Measurements from ENCODE around the gene FARSA.
"Not testable (repeated sequence)": the region's sequence is repeated elsewhere in the genome, so short reads cannot be mapped to it uniquely, and the experiment has no call there.

FARSA gene

DNA sequence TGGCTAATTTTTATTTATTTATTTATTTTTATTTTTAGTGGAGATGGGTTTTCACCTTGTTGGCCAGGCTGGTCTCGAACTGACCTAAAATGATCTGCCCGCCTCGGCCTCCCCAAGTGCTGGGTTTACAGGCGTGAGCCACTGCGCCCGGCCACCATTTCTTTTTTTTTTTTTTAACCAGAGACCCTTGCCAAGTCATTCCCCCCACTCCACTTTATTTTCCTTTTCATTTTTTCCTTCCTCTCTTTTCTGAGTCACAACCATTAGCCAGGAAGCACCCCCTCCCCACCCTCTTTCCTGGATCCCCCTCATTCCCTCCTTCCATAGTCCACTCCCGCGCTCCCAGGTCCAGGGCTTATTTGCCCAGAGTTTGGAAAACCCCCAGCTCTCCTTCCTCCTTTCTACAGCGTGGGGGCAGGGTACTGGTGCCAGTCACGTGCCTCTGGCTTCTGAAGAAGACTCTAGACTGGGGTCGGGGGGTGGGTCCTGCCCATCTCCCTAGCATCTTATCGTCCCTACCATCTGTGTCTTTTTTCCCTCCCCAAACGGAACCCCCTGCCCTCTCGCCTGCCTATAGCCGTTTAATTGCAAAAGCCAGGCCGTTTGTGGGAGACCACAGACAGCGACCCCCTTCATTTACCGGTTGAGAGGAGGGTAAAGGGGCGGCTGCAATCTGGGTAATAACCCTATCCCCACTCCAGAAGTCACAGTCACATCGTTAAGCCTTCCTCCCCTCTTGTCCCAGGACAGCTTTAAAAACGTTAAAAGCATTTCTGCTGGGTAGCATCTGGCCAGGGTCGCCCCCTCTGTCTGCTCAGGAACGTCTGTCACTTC, 3.8 kb upstream of the FARSA start:
- no peak for DNase-seq (ENCODE audit: low read depth)

DNA sequence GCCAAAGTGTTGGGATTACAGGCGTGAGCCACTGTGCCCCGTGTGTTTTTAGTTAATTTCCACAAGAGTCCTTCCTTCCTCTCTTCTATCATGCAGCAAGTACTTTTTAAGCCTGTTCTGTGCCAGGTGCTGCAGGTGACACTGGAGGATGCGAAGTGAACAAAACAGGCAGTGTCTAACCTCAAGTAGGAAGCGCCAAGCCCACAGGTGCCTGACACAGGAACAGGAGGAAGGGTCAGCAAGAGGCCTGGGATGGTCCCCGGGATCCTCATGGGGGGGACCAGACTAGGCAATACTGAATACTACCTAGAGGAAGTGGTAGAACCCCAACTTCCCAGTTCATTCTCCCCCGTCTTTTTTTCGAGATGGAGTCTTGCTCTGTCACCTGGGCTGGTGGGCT, 3.1 kb upstream of the FARSA start:
- no peak for DNase-seq (ENCODE audit: low read depth)

DNA sequence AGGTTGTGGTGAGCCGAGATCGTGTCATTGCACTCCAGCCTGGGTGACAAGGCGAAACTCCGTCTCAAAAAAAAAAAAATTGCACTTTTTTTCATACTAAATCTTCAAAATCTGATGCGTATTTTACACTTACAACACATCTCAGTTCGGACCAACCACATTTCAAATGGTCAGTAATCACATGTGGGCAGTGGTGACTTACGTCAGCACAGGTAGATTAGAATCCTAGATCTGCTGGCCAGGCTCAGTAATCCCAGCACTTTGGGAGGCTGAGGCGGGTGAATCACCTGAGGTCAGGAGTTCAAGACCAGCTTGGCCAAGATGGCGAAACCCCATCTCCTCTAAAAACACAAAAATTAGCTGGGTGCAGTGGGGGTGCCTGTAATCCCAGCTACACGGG, 1.6 kb upstream of the FARSA start:
- DNase-seq (ENCODE audit: low read depth), result no peak

GRCh38 chr19:12932392-12933286, 872 bp downstream of the FARSA start:
- DNase-seq (ENCODE audit: low read depth), result no peak

GRCh38 chr19:12930002-12930645, 3.4 kb downstream of the FARSA start:
- no peak for DNase-seq (ENCODE audit: low read depth)

GRCh38 chr19:12924621-12925310, 8.7 kb downstream of the FARSA start:
- no peak for DNase-seq (ENCODE audit: low read depth)

DNA sequence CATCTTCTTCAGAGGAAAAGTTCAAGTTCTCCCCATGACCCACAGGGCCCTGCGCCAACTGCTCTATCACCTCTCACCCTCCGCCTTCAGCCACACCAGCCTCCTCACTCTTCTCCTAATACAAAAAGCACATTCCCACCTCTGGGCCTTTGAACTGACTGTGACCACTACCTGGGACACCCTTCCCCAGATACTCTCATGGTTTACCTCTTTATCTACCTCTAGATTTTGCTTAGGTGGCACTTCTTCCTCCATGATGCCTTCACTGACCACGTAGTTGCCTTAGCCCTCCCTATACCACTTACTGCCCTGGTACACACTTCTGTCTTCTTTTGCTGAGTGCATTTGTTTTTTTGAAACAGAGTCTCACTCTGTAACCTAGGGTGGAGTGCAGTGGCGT, 10.6 kb downstream of the FARSA start:
- DNase-seq (ENCODE audit: low read depth), result no peak

DNA sequence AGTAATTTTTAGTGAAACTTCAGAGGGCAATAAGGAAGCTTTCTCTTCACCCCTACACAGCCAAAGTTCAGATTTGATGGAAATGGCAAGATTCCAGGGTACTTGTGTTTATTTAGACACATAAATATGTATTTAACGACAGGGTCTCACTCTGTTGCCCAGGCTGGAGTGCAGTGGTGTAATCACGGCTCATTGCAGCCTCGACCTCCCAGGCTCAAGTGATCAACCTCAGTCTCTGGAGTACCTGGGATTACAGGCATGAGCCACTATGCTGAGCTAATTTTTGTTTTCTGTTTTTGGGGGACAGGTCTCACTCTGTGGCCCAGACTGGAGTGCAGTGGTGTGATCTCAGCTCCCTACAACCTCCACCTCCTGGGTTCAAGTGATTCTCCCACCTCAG, 12.5 kb downstream of the FARSA start:
- DNase-seq (ENCODE audit: low read depth), result no peak

- no peak for DNase-seq (ENCODE audit: low read depth)
Measured at GRCh38 chr19:12918253-12918652, 15.3 kb downstream of the FARSA start.

DNA sequence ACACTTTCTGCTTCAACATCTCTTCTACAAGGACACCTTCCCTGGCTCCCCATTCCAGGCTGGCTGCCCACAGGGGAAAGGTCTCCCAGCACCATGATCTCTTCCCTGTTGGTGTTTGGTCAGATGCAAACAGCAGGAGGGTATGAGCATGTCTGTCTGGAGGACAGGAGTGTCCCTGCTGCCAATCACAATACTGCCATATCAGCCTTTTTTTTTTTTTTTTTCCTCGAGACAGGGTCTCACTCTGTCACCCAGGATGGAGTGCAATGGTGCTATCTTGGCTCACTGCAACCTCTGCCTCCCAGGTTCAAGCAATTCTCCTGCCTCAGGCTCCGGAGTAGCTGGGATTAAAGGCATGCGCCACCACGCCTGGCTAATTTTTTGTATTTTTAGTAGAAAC, 17.7 kb downstream of the FARSA start:
- not testable (repeated sequence) for DNase-seq (ENCODE audit: low read depth)

DNA sequence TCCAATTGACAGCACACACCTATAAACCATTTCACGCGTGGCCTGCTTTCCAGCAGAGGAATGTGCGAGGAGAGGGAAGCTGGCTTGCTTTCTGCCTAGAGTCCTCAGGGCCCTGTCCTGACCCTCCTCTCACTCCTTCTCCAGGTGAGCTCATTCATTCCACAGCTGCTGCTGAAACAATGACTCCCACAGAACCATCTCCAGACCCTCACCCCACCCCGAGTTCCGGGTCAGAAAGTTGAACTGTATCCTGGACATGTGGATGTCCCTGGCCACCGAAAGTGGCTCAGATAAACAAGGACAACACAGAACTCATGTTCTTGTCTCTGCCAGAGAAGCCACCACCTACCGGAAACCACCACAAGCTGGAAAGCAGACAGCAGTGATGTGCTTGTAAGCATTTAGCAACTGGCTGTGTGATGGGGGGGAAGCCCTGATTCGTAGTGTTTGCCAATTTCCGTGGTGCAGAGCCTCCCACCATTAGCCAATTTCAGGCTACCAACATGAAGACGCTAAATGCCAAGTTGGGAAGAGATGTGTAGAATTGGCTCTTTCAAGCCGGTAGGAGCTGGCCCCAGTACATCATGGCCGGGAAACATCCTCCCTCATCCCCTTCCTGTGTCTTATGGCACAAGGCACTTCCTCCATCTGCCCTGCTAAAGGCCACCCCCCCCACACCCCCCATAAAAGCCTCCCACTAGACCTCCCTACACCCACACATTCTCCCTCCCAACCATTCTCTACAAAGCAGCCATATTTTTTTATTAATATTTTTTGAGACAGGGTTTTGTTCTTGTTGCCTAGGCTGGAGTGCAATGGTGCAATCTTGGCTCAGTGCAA, 19.4 kb downstream of the FARSA start:
- no peak for DNase-seq (ENCODE audit: low read depth)

- DNase-seq (ENCODE audit: low read depth), result no peak
Measured at GRCh38 chr19:12913011-12913561, 20.4 kb downstream of the FARSA start.

DNA sequence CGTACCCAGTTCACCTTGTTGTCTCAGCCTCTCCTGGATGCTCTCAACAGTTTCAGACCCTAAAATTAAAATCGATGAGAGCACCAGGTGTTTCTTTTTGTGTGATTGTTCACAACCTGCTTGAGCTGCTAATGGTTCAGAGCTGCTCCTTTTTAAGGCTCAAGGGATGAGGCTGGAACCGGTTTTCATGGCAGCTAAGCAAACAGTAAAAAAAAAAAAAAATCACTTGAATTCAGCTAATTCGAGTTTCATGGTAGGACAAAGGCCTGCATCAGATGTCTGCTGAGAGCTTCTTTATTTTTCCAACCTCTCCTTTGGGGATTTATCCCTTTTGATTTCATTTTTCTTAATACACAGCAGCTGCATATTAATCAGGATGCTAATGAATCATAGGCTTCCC, 20.9 kb downstream of the FARSA start:
- no peak for DNase-seq (ENCODE audit: low read depth)

GRCh38 chr19:12907166-12907565, 26.3 kb downstream of the FARSA start:
- no peak for DNase-seq (ENCODE audit: low read depth)

GRCh38 chr19:12899891-12900518, 33.5 kb downstream of the FARSA start:
- DNase-seq (ENCODE audit: low read depth), result no peak

- DNase-seq (ENCODE audit: low read depth), result no peak
Measured at GRCh38 chr19:12896460-12896859, 37.1 kb downstream of the FARSA start.

- no peak for DNase-seq (ENCODE audit: low read depth)
Measured at GRCh38 chr19:12893582-12893981, 39.9 kb downstream of the FARSA start.

- DNase-seq (ENCODE audit: low read depth), result no peak
Measured at GRCh38 chr19:12891553-12892021, 41.9 kb downstream of the FARSA start.

DNA sequence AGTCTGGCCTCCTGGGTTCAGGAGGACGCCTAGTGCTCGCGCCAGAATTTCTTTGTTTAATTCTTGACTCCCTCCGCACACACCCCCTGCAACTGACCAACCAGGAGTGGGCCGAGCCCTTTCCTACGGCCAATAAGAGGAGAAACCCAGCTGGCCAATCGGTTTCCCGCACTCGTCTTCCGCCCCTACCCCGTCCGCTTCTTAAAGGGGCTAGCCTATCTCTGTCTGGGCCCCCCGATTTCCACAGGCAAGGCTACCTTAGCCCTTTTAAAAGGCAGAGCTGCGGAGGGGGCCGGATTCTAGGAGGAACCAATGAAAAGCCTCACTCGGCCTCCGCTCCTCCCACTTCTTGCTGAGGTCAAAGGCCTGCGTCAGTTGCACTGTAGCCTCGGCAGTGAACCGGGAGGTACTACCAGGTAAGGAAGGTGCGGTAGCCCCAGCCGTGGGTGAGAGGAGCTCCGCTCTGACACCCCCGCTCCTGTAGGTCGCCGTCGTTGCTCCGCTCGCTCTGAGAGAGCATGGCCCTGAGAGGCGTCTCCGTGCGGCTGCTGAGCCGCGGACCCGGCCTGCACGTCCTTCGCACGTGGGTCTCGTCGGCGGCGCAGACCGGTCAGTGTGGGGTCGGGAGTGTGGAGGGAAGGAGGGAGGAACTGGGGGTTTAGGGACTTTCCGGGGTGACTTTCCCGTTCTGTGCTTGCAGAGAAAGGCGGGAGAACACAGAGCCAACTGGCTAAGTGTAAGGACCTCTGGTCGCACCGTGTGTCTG, 42.5 kb downstream of the FARSA start, which contains the start of gene GCDH:
Gene GCDH (plus strand): TSS at position 374 of the 766 bp plus-strand sequence. CDS start 145 bp downstream, at position 519.
- peak; percentile 94 for DNase-seq (ENCODE audit: low read depth)
